Liver (tissue), 3 donors: ENCODE data around the gene DIP2C.

Experiments
- GABPA ChIP-seq, 2 donors: IDR thresholded peaks in 1 of 2; conservative IDR thresholded peaks in 1 of 2; 2 replicates each; pipeline ENCODE4 v1.6.1; 2016; ENCODE audit warnings: antibody characterized with exemption in 2 of 2, mild to moderate bottlenecking in 1 of 2, moderate library complexity in 1 of 2
- RAD21 ChIP-seq, 2 donors: IDR thresholded peaks; 2 replicates each; pipeline ENCODE4 v1.6.1; 2016; ENCODE audit warnings: antibody characterized with exemption in 2 of 2, mild to moderate bottlenecking in 2 of 2
- TAF1 ChIP-seq: conservative IDR thresholded peaks from 2 replicates; pipeline ENCODE4 v1.6.1; 2016; ENCODE audit warnings: antibody characterized with exemption, mild to moderate bottlenecking
- YY1 ChIP-seq: IDR thresholded peaks from 2 replicates; pipeline ENCODE4 v1.6.1; 2016; ENCODE audit warnings: antibody characterized with exemption, mild to moderate bottlenecking
- TF ChIP-seq, protein P1 (sequence below): fragments of 150-350 bp; IDR thresholded peaks from 2 replicates; pipeline ENCODE4 v1.5.1; 2017; ENCODE audit warnings: improper control_type of control experiment, low read depth, low read length; ENCODE audit not compliant: missing input control
- TF ChIP-seq, protein P2 (sequence below): IDR thresholded peaks from 2 replicates; pipeline ENCODE4 v1.6.1; 2016; ENCODE audit warnings: antibody characterized with exemption, mild to moderate bottlenecking
- donor health status: healthy.
- donor health status: healthy.

DNA sequence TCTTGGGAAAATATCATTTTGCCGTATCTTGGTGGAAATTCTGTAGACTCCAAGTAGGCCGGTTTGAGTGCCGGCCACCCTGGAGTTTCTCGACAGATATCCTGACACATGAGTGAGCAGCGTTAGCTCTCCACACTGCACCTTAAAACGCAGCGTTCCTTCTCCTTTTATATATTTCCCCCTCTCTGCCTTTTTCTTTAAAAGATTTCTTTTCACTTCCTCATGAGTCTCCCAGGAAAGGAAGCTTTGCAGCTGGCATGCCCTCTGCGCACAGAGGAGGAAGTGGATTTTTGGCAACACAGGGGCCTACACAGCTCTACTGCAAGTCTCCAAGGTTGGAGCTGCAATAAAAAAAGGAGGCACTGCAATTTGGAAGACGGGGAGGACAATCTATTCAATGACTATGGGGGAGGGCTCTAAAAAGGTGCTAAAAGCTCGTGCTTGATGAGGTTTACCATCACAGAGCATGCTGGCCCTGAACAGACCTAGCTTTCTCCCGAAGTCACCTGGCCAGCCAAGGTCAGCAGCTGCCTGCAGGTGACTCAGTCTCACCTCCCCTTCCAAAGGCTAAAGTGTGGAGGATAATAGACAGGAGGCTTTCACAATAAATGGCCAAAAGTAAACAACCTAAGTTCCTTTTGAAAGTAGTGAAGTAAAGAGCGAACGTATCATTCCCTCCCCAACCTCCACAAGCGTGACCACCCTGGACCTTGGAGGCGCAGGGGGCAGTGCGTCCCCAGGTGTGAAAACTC is 301.4 kb downstream of the DIP2C start:
- TF ChIP-seq, protein P1, sequence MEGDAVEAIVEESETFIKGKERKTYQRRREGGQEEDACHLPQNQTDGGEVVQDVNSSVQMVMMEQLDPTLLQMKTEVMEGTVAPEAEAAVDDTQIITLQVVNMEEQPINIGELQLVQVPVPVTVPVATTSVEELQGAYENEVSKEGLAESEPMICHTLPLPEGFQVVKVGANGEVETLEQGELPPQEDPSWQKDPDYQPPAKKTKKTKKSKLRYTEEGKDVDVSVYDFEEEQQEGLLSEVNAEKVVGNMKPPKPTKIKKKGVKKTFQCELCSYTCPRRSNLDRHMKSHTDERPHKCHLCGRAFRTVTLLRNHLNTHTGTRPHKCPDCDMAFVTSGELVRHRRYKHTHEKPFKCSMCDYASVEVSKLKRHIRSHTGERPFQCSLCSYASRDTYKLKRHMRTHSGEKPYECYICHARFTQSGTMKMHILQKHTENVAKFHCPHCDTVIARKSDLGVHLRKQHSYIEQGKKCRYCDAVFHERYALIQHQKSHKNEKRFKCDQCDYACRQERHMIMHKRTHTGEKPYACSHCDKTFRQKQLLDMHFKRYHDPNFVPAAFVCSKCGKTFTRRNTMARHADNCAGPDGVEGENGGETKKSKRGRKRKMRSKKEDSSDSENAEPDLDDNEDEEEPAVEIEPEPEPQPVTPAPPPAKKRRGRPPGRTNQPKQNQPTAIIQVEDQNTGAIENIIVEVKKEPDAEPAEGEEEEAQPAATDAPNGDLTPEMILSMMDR = no peak
- TF ChIP-seq TAF1 (no peak), RAD21 (IDR thresholded peaks at IDR 0.05) (no peak), YY1 (no peak), GABPA (IDR thresholded peaks at IDR 0.05 in 1 of 2, conservative IDR thresholded peaks at IDR 0.05 in 1 of 2) (no peak)
- TF ChIP-seq, protein P2, sequence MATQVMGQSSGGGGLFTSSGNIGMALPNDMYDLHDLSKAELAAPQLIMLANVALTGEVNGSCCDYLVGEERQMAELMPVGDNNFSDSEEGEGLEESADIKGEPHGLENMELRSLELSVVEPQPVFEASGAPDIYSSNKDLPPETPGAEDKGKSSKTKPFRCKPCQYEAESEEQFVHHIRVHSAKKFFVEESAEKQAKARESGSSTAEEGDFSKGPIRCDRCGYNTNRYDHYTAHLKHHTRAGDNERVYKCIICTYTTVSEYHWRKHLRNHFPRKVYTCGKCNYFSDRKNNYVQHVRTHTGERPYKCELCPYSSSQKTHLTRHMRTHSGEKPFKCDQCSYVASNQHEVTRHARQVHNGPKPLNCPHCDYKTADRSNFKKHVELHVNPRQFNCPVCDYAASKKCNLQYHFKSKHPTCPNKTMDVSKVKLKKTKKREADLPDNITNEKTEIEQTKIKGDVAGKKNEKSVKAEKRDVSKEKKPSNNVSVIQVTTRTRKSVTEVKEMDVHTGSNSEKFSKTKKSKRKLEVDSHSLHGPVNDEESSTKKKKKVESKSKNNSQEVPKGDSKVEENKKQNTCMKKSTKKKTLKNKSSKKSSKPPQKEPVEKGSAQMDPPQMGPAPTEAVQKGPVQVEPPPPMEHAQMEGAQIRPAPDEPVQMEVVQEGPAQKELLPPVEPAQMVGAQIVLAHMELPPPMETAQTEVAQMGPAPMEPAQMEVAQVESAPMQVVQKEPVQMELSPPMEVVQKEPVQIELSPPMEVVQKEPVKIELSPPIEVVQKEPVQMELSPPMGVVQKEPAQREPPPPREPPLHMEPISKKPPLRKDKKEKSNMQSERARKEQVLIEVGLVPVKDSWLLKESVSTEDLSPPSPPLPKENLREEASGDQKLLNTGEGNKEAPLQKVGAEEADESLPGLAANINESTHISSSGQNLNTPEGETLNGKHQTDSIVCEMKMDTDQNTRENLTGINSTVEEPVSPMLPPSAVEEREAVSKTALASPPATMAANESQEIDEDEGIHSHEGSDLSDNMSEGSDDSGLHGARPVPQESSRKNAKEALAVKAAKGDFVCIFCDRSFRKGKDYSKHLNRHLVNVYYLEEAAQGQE = no peak
